Smooth muscle cell (in vitro differentiated cells): ENCODE measurements around the gene LITAFD. TPM values are rescaled to one million over a fixed set of nuclear protein-coding genes. Genes with fewer than 3 reads are reported as not detected.

Experiments used
- DNase-seq: peaks from one replicate; lab custom pipeline; 2025; ENCODE audit not compliant: unreplicated experiment; lab: John Stamatoyannopoulos, UW
- H2AFZ ChIP-seq: fragments of 200-600 bp; sonication (generic); 2 replicates; pipeline ENCODE4 v1.6.0; 2016; ENCODE audit warnings: antibody characterized with exemption, low read depth, mild to moderate bottlenecking
- H3F3A ChIP-seq: fragments of 200-600 bp; sonication (generic); 2 replicates; pipeline ENCODE4 v1.6.0; 2017; ENCODE audit warnings: antibody characterized with exemption, low read depth
- H3K27ac ChIP-seq: fragments of 200-600 bp; sonication (generic); 2 replicates; pipeline ENCODE4 v1.5.1; 2016; ENCODE audit warnings: low read depth, mild to moderate bottlenecking
- H3K27me3 ChIP-seq: fragments of 200-600 bp; sonication (generic); 2 replicates; pipeline ENCODE4 v1.6.1; 2016; ENCODE audit warnings: low read depth, mild to moderate bottlenecking
- H3K36me3 ChIP-seq: fragments of 200-600 bp; sonication (generic); 2 replicates; pipeline ENCODE4 v1.5.1; 2016; ENCODE audit warnings: low read depth
- H3K4me1 ChIP-seq: fragments of 200-600 bp; sonication (generic); 2 replicates; pipeline ENCODE4 v1.5.1; 2016; ENCODE audit warnings: low read depth
- H3K4me2 ChIP-seq: fragments of 200-600 bp; sonication (generic); 2 replicates; pipeline ENCODE4 v1.6.0; 2016; ENCODE audit warnings: mild to moderate bottlenecking
- H3K4me3 ChIP-seq: fragments of 200-600 bp; sonication (generic); 2 replicates; pipeline ENCODE4 v1.5.1; 2016; ENCODE audit warnings: mild to moderate bottlenecking
- H3K79me2 ChIP-seq: fragments of 200-600 bp; sonication (generic); 2 replicates; pipeline ENCODE4 v1.6.0; 2016; ENCODE audit warnings: low read depth, mild to moderate bottlenecking
- H3K9ac ChIP-seq: fragments of 200-600 bp; sonication (generic); 2 replicates; pipeline ENCODE4 v1.6.0; 2016; ENCODE audit warnings: low read depth
- H3K9me3 ChIP-seq: fragments of 200-600 bp; sonication (generic); replicated peaks from 2 replicates; pipeline ENCODE4 v1.5.1; 2016; ENCODE audit warnings: low read depth
- H4K20me1 ChIP-seq: fragments of 200-600 bp; sonication (generic); 2 replicates; pipeline ENCODE4 v1.6.0; 2016; ENCODE audit warnings: low read depth
- CTCF ChIP-seq: fragments of 200-600 bp; sonication (generic); IDR thresholded peaks from 2 replicates; pipeline ENCODE4 v1.5.1; 2017; ENCODE audit warnings: borderline replicate concordance, mild to moderate bottlenecking, antibody characterized with exemption; ENCODE audit not compliant: insufficient read depth, poor library complexity, severe bottlenecking
- WGBS: methylation state at CpG from one replicate; pipeline ENCODE4 v1.1.7; 2016; ENCODE audit warnings: low lambda C conversion rate; 5-methylcytosine and 5-hydroxymethylcytosine counted together
- polyA plus RNA-seq: library from polyadenylated mRNA; unstranded; fragments of >200 nt; fragmentation: Nextera tagmentation; extraction: Ambion mirVana; gene quantifications from 2 replicates; pipeline ENCODE4 v1.2.1, GENCODE V29; 2016
- total RNA-seq: library from RNA; depleted of rRNA; stranded (reverse); fragments of >200 nt; gene quantifications from 2 replicates; pipeline ENCODE4 v1.2.3, GENCODE V29; 2014

The LITAFD gene
- total and polyA plus RNA-seq, 2 experiments from 2014 or later: not detected

DNA sequence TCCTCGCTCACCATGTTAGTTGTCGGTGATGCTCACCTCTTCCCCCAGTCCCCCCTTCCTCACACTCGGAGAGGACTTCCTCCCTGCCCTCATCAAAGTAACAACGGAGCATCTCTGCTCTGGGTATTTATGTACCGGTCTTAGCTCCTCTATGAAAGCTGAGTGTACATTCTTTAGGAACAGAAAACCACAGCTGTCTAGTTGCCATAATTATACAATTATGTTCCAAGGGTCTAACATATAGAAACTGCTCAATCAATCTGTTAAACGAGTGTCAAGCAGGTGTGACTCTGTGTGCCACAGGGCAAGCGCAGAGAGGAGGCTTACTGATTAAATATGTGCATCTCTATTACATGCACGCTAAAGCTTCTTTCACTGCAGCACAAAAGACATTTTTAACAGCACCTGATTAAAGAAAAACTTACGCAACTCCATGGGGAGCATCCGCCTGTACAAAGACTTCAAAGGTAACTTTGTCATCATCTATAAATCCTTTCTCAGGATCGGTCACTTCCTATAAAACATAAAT lies 37.8 kb downstream of the LITAFD start:
- H3F3A ChIP-seq: peaks cover 3% of the 10 kb centered on the region
- H4K20me1 ChIP-seq: peaks cover 97% of the 10 kb centered on the region
- H3K9ac ChIP-seq: no peak overlapping the region
- DNase-seq: no peak
- H3K9me3 ChIP-seq: no peaks in the 10 kb centered on the region
- H3K27ac ChIP-seq: no peak overlapping the region
- no peaks in the 10 kb centered on the region for H3K27me3 ChIP-seq
- peaks cover 89% of the 10 kb centered on the region for H3K79me2 ChIP-seq
- no peak overlapping the region for H3K4me3 ChIP-seq
- no peak for TF ChIP-seq CTCF
- 96% methylated on average over 11 of the region's 11 CpGs for WGBS
- H3K36me3 ChIP-seq: peaks cover 37% of the 10 kb centered on the region
- no peaks in the 10 kb centered on the region for H3K4me1 ChIP-seq
- H2AFZ ChIP-seq: no peak overlapping the region
- H3K4me2 ChIP-seq: no peak overlapping the region

GRCh38 chr16:8920645-8921346 lies 38.6 kb downstream of the LITAFD start:
- Histone ChIP-seq H3F3A (peaks cover 3% of the 10 kb centered on the region), H3K9ac (no peak overlapping the region), H3K9me3 (no peaks in the 10 kb centered on the region), H2AFZ (no peak overlapping the region), H3K79me2 (peaks cover 89% of the 10 kb centered on the region), H3K4me3 (no peak overlapping the region), H3K4me1 (no peaks in the 10 kb centered on the region), H3K36me3 (peaks cover 29% of the 10 kb centered on the region), H4K20me1 (peaks cover 97% of the 10 kb centered on the region), H3K4me2 (no peak overlapping the region), H3K27me3 (no peaks in the 10 kb centered on the region), H3K27ac (no peak overlapping the region)
- DNase-seq: no peak
- 85% methylated on average over 6 of the region's 6 CpGs for WGBS
- TF ChIP-seq CTCF: no peak

- H3K9me3 ChIP-seq: no peaks in the 10 kb centered on the region
- H3K79me2 ChIP-seq: peaks cover 92% of the 10 kb centered on the region
- peaks cover 97% of the 10 kb centered on the region for H4K20me1 ChIP-seq
- H3K36me3 ChIP-seq: peaks cover 23% of the 10 kb centered on the region
- no peak overlapping the region for H3K9ac ChIP-seq
- no peak for TF ChIP-seq CTCF
- no peak for DNase-seq
- WGBS: 97% methylated on average over 10 of the region's 10 CpGs
- H2AFZ ChIP-seq: no peak overlapping the region
- no peaks in the 10 kb centered on the region for H3K4me1 ChIP-seq
- H3K27ac ChIP-seq: no peak overlapping the region
- no peaks in the 10 kb centered on the region for H3K27me3 ChIP-seq
- peaks cover 3% of the 10 kb centered on the region for H3F3A ChIP-seq
- H3K4me3 ChIP-seq: no peak overlapping the region
- no peak overlapping the region for H3K4me2 ChIP-seq
These were observed 39.3 kb downstream of the LITAFD start for GRCh38 chr16:8921347-8921984.
